Spleen (tissue), 11 donors: ENCODE results near the gene POMGNT2. TPM values are rescaled to one million over a fixed set of nuclear protein-coding genes. Genes with fewer than 3 reads are reported as not detected.

ENCODE experiments used
- DNase-seq: peaks from one replicate; pipeline ENCODE4 v3.0.0-alpha.2; 2020
- H3K27ac ChIP-seq, 8 donors: fragments of 200-600 bp; sonication (generic) in 7 of 8; 1 replicate in 4 of 8; 2 replicates in 4 of 8; pipeline versions ENCODE4 v1.5.0 to v1.8.0; 2016 to 2021; ENCODE audit warnings: inconsistent platforms in 4 of 8, mild to moderate bottlenecking in 4 of 8, moderate library complexity in 1 of 8
- H3K27me3 ChIP-seq, 7 donors: fragments of 200-600 bp; sonication (generic) in 6 of 7; replicated peaks in 1 of 7; 1 replicate in 4 of 7; 2 replicates in 3 of 7; pipeline versions ENCODE4 v1.5.0 to v1.8.0; 2016 to 2021; ENCODE audit warnings: inconsistent platforms in 3 of 7, mild to moderate bottlenecking in 1 of 7
- H3K36me3 ChIP-seq, 6 donors: fragments of 200-600 bp; sonication (generic) in 5 of 6; 1 replicate in 4 of 6; 2 replicates in 2 of 6; pipeline versions ENCODE4 v1.5.0 to v1.8.0; 2016 to 2021; ENCODE audit warnings: inconsistent platforms in 2 of 6
- H3K4me1 ChIP-seq, 6 donors: fragments of 200-600 bp; sonication (generic) in 5 of 6; 1 replicate in 3 of 6; 2 replicates in 3 of 6; pipeline versions ENCODE4 v1.5.0 to v1.8.0; 2016 to 2021; ENCODE audit warnings: inconsistent platforms in 3 of 6
- H3K4me3 ChIP-seq, 8 donors: fragments of 200-600 bp; sonication (generic) in 7 of 8; 1 replicate in 4 of 8; 2 replicates in 4 of 8; pipeline versions ENCODE4 v1.5.0 to v1.8.0; 2016 to 2021; ENCODE audit warnings: inconsistent platforms in 4 of 8, mild to moderate bottlenecking in 4 of 8, moderate library complexity in 2 of 8
- H3K9me3 ChIP-seq, 8 donors: fragments of 200-600 bp; sonication (generic) in 7 of 8; 1 replicate in 4 of 8; 2 replicates in 4 of 8; pipeline versions ENCODE4 v1.5.0 to v1.8.0; 2016 to 2021; ENCODE audit warnings: inconsistent platforms in 4 of 8
- POLR2A ChIP-seq, 3 donors: fragments of 450-650 bp; IDR thresholded peaks; one replicate each; pipeline ENCODE4 v1.5.1; 2017; ENCODE audit warnings: antibody characterized with exemption in 3 of 3, mild to moderate bottlenecking in 1 of 3
- POLR2AphosphoS5 ChIP-seq, 3 donors: sonication (generic); formaldehyde crosslinking; IDR thresholded peaks; one replicate each; pipeline ENCODE4 v1.5.1; 2017; ENCODE audit warnings: antibody characterized with exemption in 3 of 3
- WGBS, 5 donors: extraction: QIAGEN DNeasy Blood & Tissue Kit in 3 of 5; methylation state at CpG; one replicate each; pipeline versions ENCODE4 v1.1.5 to v1.1.7; 2013 to 2018; 5-methylcytosine and 5-hydroxymethylcytosine counted together
- intact Hi-C: fragments of 100-400 bp; cut with DNase I; formaldehyde crosslinking; loops from one replicate; pipeline ENCODE4 v1.15.0; 2023; ENCODE audit warnings: low total_unique reads
- polyA plus RNA-seq, 3 donors: library from polyadenylated mRNA; stranded (reverse); fragments of 200-250 nt; gene quantifications; one replicate each; pipeline ENCODE4 v1.2.1, GENCODE V29; 2013
- total RNA-seq, 7 donors: library from RNA; depleted of rRNA in 3 of 7; stranded (reverse); fragments of >200 nt in 3 of 7; fragmentation: NEBNext Ultra II Directional in 4 of 7; extraction: Animal tissue kit (Norgen Biotek cat#: 25700) in 4 of 7; gene quantifications; one replicate each; pipeline versions ENCODE4 v1.1.0 to v1.2.1, GENCODE V29; 2016 to 2021
- TF ChIP-seq, protein P1 (sequence below), 11 experiments: fragments of 200-600 bp in 7 of 11; fragments of 450-650 bp in 4 of 11; sonication (generic) in 4 of 11; IDR thresholded peaks in 8 of 11; conservative IDR thresholded peaks in 3 of 11; 1 replicate in 7 of 11; 2 replicates in 4 of 11; pipeline versions ENCODE4 v1.4.0 to v1.8.0; 2016 to 2021; ENCODE audit warnings: antibody characterized with exemption in 11 of 11, inconsistent platforms in 4 of 11, mild to moderate bottlenecking in 1 of 11
- donor health status: healthy with polysubstance abuse.
- donor health status: DM: no; HTN: no; CAD: no; lungs with moderate emphysema.
- donor health status: DM: no; HTN: no; CAD: no.
- donor health status: Bipolar disorder and iron deficiency.
- donor health status: healthy.
- donor health status: DM: no; HTN: no; CAD: no.
- donor health status: DM: yes; HTN: yes; CAD: no.

Gene POMGNT2
- total and polyA plus RNA-seq, 10 donors = 2.3 to 13.6 (median 6.4) TPM

DNA sequence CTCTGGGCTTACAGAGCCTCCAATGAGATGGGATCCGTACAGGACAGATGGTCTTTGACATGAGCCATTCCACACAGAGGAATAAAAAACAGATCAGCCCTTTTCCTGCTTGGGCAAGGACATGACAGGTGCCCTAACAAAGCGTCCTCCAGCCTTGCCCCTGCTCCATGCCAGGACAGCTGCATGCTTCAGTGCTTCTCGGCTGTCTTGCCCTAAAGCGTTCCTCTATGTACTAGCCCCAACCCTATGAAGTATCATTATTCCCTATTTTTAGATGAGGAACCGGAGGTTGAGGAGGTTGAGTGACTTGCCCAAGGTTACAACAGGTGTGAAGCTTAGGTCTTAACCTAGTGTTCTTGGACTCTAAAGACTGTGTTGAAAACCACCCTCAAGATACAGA is 10.5 kb downstream of the POMGNT2 start:
- Histone ChIP-seq H3K4me1 (no peaks in the 10 kb centered on the region), H3K36me3 (peaks cover 0 to 4% (median 0%) of the 10 kb centered on the region in 6 donors), H3K27me3 (no peaks in the 10 kb centered on the region), H3K4me3 (no peak overlapping the region), H3K9me3 (no peaks in the 10 kb centered on the region), H3K27ac (no peak overlapping the region)
- TF ChIP-seq, protein P1, sequence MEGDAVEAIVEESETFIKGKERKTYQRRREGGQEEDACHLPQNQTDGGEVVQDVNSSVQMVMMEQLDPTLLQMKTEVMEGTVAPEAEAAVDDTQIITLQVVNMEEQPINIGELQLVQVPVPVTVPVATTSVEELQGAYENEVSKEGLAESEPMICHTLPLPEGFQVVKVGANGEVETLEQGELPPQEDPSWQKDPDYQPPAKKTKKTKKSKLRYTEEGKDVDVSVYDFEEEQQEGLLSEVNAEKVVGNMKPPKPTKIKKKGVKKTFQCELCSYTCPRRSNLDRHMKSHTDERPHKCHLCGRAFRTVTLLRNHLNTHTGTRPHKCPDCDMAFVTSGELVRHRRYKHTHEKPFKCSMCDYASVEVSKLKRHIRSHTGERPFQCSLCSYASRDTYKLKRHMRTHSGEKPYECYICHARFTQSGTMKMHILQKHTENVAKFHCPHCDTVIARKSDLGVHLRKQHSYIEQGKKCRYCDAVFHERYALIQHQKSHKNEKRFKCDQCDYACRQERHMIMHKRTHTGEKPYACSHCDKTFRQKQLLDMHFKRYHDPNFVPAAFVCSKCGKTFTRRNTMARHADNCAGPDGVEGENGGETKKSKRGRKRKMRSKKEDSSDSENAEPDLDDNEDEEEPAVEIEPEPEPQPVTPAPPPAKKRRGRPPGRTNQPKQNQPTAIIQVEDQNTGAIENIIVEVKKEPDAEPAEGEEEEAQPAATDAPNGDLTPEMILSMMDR (IDR thresholded peaks at IDR 0.05 in 8 of 11, conservative IDR thresholded peaks at IDR 0.05 in 3 of 11) = no peak
- TF ChIP-seq POLR2AphosphoS5 (IDR thresholded peaks at IDR 0.05) (no peak), POLR2A (IDR thresholded peaks at IDR 0.05) (no peak)
- intact Hi-C loops = no loop called here
- WGBS, 5 donors = 85 to 98% (median 95%) methylated on average over 5 of the region's 5 CpGs
- DNase-seq = no peak

DNA sequence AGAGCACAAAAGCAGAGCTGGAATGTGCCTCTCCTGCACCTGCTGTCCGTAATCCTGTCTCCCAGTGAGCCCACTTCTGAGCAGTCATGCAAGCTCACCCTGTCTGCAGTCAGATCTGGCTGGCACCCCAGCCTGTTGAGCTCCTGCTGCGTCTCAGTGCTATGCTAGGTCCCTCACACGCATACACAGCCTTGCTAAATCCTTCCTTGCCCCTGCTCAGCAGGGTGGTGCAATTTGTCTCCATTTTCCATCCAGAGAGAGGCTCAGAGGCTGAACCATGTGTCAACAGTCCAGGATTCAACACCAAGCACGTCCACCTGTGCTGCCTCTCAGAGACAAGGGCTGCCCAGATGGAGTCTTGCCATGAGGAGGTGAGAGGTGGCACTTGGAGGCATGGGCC is 11.0 kb downstream of the POMGNT2 start:
- DNase-seq = no peak
- H3K4me3 ChIP-seq = no peak overlapping the region
- H3K27me3 ChIP-seq = no peaks in the 10 kb centered on the region
- no peaks in the 10 kb centered on the region for H3K4me1 ChIP-seq
- H3K9me3 ChIP-seq = no peaks in the 10 kb centered on the region
- 83 to 99% (median 89%) methylated on average over 4 of the region's 4 CpGs for WGBS, 5 donors
- no peak overlapping the region for H3K27ac ChIP-seq
- intact Hi-C loops = no loop called here
- H3K36me3 ChIP-seq = peaks cover 0 to 4% (median 0%) of the 10 kb centered on the region in 6 donors
- TF ChIP-seq, protein P1 (IDR thresholded peaks at IDR 0.05 in 8 of 11, conservative IDR thresholded peaks at IDR 0.05 in 3 of 11) = no peak
- TF ChIP-seq POLR2AphosphoS5 (IDR thresholded peaks at IDR 0.05) (no peak), POLR2A (IDR thresholded peaks at IDR 0.05) (no peak)

DNA sequence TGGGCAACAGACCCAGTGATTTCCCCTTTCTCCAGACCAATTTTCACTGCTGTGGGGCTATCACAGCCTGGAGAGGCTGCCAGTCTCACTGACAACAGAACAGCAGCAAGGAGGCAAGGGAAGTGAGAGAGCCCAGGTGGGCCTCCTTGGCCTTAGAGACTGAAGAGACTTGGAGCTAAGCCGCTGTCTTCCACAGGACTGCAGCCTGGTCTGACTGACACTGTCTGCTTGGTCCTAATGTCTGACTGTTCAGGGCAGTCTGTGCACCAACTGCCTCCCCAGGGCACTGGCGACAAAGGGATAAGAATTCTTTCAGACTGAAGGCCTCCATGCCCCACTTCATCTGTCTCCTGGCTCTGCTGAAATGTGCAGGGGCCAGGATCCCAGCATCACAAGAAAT is 11.5 kb downstream of the POMGNT2 start:
- 92 to 98% (median 97%) methylated on average over 1 to 2 of the region's 2 CpGs for WGBS, 5 donors
- Histone ChIP-seq H3K4me1 (no peaks in the 10 kb centered on the region), H3K27me3 (no peaks in the 10 kb centered on the region), H3K9me3 (no peaks in the 10 kb centered on the region), H3K27ac (no peak overlapping the region), H3K4me3 (no peak overlapping the region), H3K36me3 (peaks cover 0 to 4% (median 0%) of the 10 kb centered on the region in 6 donors)
- intact Hi-C loops = no loop called here
- no peak for DNase-seq
- TF ChIP-seq POLR2AphosphoS5 (IDR thresholded peaks at IDR 0.05) = no peak
- TF ChIP-seq, protein P1 (IDR thresholded peaks at IDR 0.05 in 8 of 11, conservative IDR thresholded peaks at IDR 0.05 in 3 of 11) = no peak

DNA sequence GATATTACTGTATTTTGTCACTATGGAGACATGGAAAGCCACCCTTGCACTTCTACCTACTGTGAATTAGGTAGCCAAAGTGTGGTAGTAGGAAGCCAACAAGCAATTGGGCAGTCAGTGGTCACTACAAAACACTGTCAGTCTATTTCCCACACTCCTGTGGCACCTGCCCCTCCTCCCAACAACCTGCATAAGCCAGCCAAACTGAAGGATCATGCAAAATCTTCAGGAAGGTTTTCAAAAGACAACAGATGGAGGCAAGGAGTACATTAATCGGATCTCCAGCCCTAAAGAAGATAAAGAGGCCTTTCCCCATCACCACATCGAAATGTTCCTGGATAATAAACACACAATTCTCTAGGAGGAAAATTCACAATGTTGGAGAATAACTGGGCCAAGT is 11.9 kb downstream of the POMGNT2 start:
- no peaks in the 10 kb centered on the region for H3K4me1 ChIP-seq
- TF ChIP-seq, protein P1 (IDR thresholded peaks at IDR 0.05 in 8 of 11, conservative IDR thresholded peaks at IDR 0.05 in 3 of 11) = no peak
- TF ChIP-seq POLR2AphosphoS5 (IDR thresholded peaks at IDR 0.05) (no peak), POLR2A (IDR thresholded peaks at IDR 0.05) (no peak)
- H3K4me3 ChIP-seq = no peak overlapping the region
- DNase-seq = no peak
- intact Hi-C loops = no loop called here
- peaks cover 0 to 4% (median 0%) of the 10 kb centered on the region in 6 donors for H3K36me3 ChIP-seq
- H3K27me3 ChIP-seq = no peaks in the 10 kb centered on the region
- WGBS, 5 donors = 85 to 100% (median 91%) methylated on average over 2 of the region's 2 CpGs
- H3K27ac ChIP-seq = no peak overlapping the region
- no peaks in the 10 kb centered on the region for H3K9me3 ChIP-seq
